HG03175 (cell line): Measurements from ENCODE around the gene PRAMEF20.
"Not testable (repeated sequence)": the region's sequence is repeated elsewhere in the genome, so short reads cannot be mapped to it uniquely, and the experiment has no call there.

ENCODE experiments used
- ATAC-seq: cut with Tn5 transposase; IDR thresholded peaks from one replicate; pipeline ENCODE4 v1.9.1; 2021; ENCODE audit warnings: mild to moderate bottlenecking, moderate library complexity; ENCODE audit not compliant: unreplicated experiment

The PRAMEF20 gene

DNA sequence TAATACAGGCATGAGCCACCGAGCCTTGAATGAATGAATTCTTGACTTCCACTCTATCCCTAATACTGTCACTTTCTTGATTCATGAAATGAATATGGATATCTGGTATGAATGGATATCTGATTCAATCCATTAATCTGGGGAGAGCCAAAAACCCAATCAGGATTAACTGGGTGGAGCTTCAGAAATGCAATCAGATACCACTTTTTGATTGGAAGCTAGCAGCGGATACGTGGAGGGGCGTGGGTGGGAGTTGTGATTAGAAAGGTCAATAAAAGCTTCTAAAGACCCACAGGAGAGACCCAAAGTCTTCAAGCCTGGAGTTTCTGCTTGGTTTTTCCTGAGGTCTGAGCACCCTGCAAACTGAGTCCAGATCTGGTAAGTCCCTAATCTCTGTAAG lies at the start of gene PRAMEF20:
Gene PRAMEF20, plus strand, starts transcription at position 301 of the 400 bp plus-strand sequence. CDS start 5,905 bp downstream, outside the sequence.
- not testable (repeated sequence) for ATAC-seq

DNA sequence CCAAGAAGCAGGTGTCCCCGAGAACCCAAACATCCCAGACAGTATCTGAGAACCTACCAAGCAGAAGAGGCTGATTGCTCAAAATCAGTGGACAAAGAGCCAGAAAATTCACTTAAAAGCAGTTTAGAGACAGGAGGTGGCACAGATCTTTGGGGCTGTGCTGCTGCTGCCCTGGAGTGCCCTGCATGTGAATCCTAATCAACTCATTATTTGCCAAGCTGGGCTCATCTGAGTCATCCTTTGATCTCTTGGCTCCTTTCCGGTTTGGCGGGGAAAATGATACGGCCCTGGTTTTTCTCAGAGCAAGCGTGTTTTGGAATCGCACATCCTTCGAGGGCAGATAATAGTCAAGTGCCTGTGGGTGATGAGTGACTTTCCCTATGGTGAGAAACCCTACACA lies 47.9 kb upstream of the PRAMEF20 start:
- ATAC-seq = not testable (repeated sequence)

DNA sequence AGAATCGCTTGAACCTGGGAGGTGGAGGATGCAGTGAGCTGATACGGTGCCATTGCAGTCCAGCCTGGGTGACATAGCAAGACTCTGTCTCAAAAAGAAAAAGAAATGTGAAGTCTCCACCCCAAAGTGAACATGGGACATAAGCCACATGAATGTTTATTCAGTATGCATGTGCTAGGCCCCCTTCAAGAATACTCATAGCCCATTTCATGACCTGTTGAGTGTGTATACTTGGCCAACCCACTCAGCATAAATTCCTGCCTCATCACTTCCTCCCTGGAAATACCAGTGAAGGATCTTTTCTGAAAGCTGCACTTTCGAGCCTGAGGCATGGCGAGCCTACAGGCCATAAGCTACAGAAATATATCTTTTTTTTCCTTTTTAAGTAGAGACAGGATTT lies 45.3 kb upstream of the PRAMEF20 start:
- ATAC-seq = not testable (repeated sequence)

GRCh38 chr1:13366536-13366935 lies 43.7 kb upstream of the PRAMEF20 start:
- not testable (repeated sequence) for ATAC-seq

DNA sequence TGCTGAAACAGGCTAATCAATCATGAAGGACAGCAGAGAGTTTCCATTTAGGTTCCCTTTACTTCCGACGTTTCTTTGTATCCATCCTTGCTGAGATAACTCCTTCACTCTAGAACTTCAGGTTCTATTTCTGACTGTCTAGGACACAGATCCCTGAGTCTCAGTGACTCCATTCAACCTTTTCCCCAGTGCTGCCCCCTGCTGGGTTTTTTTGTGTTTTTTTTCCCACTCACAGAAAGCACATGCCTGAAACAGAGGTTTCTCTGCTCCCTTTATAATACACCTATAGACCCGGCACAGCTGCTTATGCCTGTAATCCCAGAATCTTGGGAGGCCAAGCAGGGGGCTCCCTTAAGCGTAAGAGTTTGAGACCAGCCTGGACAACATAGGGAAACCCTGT lies 41.7 kb upstream of the PRAMEF20 start:
- not testable (repeated sequence) for ATAC-seq

DNA sequence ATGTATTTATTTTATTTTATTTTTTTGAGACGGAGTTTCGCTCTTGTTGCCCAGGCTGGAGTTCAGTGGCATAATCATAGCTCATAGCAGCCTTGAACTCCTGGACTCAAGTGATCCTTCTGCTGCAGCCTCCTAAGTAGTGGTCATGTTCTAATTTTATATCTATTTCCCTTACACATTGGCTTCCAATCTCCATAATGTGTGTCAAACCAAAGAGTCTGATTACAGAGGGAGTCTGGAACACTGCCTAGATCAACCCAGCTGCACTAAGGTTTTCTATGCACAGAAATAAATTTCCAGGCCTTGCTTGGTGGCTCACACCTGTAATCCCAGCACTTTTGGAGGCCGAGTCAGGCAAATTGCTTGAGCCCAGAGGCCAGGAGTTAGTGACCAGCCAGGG lies 31.3 kb upstream of the PRAMEF20 start:
- ATAC-seq = not testable (repeated sequence)

- not testable (repeated sequence) for ATAC-seq
These were observed 29.9 kb upstream of the PRAMEF20 start for GRCh38 chr1:13380380-13380779.

DNA sequence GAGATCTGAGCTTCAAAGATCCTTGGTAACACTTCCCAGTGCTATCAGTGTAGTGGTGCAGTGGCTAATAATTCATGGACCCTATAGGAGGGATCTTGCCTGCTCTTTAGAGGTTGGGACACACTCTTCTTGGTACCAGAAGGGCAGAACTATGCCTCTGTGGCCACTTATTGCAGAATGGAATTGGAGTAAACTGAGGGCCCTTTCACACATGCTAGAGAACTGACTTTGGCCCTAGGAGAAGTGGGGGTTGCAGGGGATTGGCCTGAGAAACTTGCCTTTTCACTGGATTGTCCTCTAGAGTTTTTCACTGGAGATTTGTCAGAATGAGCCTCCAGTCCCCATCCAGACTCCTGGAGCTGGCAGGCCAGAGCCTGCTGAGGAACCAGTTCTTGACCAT lies 20.9 kb upstream of the PRAMEF20 start, which contains the start of gene PRAMEF17:
Gene PRAMEF17, plus strand, starts transcription at position 301 of the 400 bp plus-strand sequence. Its CDS starts 26 bp downstream, at position 327.
- ATAC-seq = not testable (repeated sequence)

DNA sequence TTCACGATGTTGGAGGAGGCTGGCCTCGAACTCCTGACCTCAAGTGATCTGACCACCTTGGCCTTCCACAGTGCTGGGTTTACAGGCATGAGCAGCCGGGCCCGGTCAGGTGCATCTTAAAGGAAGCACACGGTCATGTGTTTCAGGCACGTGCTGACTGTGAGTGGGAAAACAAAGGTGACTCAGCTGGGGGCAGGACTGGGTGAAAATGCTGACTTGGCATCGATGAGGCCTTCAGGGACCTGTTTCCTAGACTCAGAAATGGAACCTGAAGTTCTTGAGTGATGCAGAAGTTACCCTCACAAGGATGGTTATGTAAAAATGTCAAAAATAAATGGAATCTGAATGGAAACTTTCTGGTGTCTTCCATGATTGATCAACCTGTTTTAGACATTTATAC lies 17.2 kb upstream of the PRAMEF20 start:
- ATAC-seq = not testable (repeated sequence)

- not testable (repeated sequence) for ATAC-seq
These were observed 15.5 kb upstream of the PRAMEF20 start for GRCh38 chr1:13394761-13395160.

DNA sequence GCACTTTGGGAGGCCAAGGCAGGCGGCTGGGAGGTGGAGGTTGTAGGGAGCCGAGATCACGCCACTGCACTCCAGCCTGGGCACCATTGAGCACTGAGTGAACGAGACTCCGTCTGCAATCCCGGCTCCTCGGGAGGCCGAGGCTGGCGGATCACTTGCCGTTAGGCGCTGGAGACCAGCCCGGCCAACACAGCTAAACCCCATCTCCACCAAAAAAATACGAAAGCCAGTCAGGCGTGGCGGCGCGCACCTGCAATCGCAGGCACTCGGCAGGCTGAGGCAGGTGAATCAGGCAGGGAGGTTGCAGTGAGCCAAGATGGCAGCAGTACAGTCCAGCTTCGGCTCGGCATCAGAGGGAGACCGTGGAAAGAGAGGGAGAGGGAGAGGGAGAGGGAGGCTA lies 14.9 kb upstream of the PRAMEF20 start:
- ATAC-seq = not testable (repeated sequence)

GRCh38 chr1:13407811-13408210 lies 2.4 kb upstream of the PRAMEF20 start:
- ATAC-seq = no peak

GRCh38 chr1:13430495-13430894 lies 20.2 kb downstream of the PRAMEF20 start:
- no peak for ATAC-seq

GRCh38 chr1:13432251-13432650 lies 22.0 kb downstream of the PRAMEF20 start:
- ATAC-seq = no peak

- ATAC-seq = not testable (repeated sequence)
These were observed 23.6 kb downstream of the PRAMEF20 start for GRCh38 chr1:13433694-13434358.

DNA sequence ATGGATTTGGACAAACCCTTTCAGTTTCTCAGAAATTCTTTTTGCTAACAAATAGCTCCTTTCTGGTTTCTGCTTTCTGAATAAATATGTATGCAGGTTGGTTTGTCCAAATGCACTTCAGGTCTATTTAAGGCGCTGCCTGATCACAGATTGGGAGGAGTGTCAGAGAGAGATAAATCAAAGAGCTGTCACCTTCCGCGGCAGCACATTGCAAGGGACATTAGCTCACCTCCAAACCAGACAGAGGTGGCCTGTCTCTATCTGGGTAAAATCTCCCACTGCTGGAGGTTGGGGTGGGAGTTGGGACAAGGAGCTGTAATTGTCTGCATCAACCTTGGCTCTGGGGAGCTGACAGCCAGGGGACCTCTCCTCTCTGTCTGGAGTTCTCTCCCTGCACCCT lies 25.2 kb downstream of the PRAMEF20 start:
- ATAC-seq = no peak

DNA sequence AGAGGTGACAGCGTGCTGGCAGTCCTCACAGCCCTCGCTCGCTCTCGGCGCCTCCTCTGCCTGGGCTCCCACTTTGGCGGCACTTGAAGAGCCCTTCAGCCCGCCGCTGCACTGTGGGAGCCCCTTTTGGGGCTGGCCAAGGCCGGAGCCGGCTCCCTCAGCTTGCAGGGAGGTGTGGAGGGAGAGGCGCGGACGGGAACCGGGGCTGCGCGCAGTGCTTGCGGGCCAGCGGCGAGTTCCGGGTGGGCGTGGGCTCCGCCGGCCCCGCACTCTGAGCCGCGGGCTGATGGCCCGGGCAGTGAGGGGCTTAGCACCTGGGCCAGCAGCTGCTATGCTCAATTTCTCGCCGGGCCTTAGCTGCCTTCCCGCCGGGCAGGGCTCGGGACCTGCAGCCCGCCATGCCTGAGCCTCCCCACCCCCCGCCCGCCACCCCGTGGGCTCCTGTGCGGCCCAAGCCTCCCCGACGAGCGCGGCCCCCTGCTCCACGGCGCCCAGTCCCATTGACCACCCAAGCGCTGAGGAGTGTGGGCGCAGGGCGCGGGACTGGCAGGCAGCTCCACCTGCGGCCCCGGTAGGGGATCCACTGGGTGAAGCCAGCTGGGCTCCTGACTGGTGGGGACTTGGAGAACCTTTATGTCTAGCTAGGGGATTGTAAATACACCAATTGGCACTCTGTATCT lies 29.0 kb downstream of the PRAMEF20 start:
- not testable (repeated sequence) for ATAC-seq

GRCh38 chr1:13443335-13443979 lies 33.2 kb downstream of the PRAMEF20 start:
- no peak for ATAC-seq

DNA sequence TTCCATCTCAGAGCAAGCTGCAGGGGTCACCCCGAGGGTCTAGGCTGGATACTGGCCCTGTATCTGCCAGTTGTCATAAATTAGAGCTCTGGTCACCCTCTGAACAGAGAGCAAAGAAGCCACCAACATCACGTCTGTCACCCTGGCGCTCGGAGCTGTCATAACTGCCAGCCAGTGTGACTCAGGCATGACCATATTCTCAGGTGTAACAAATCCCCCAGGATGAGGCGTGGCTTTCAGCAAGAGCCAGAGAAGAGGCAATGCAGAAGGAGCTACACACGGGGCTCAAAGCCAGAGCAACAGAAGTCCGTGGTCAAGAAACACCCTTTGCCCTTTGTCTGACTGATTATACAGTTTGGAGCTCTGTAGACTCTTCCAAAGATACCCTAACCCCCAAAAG lies 40.0 kb downstream of the PRAMEF20 start:
- ATAC-seq = no peak

GRCh38 chr1:13451399-13451965 lies 41.2 kb downstream of the PRAMEF20 start:
- ATAC-seq = no peak

DNA sequence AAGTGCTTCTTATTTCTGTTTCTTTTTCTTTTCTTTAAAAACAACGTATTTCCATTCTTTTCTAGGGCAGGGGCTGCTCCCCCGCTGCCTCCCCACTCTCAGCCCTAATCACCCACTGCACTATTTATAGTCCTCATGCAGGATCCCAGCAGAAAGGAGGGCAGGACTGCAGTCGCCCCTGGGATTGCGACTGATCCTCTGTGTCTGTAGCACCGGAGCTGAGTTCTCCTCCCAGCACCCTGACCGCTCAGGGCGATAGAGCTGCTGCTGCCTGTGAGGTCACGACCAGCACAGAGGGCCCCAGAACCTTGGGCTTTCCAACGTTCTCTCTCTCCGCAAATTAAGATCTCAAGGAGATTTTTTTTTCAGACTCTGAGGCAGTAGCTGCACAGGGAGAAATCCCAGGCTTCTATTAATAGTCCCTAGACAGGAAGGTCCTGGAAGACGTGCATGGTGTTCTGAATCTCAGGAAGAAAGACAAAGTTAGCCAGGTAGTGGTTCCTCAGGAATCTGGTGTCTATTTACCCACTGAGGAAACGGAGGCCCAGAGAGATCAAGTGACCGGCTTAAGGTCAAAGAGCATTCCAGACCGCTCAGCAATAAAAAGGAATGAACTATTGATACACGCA lies 46.8 kb downstream of the PRAMEF20 start:
- no peak for ATAC-seq
